Motor neuron (in vitro differentiated cells): ENCODE data around the gene SEPHS1. TPM values are rescaled to one million over a fixed set of nuclear protein-coding genes. Genes with fewer than 3 reads are reported as not detected.
"Not testable (repeated sequence)": the region's sequence is repeated elsewhere in the genome, so short reads cannot be mapped to it uniquely, and the experiment has no call there.

ENCODE experiments used
- ATAC-seq, 8 experiments: fragments of 200-7000 bp; cut with Tn5 transposase; replicated peaks in 6 of 8; 2 replicates each; pipeline ENCODE4 v1.8.0; 2021; ENCODE audit warnings: mild to moderate bottlenecking in 8 of 8, moderate library complexity in 8 of 8
- H3K27ac ChIP-seq, 2 donors: fragments of 250-450 bp; sonication (Bioruptor Pico); 2 replicates each; pipeline ENCODE4 v1.9.0; 2021; ENCODE audit warnings: antibody characterized with exemption in 2 of 2, mild to moderate bottlenecking in 2 of 2, moderate library complexity in 1 of 2
- H3K4me1 ChIP-seq, 2 donors: fragments of 250-450 bp; sonication (Bioruptor Pico); replicated peaks in 1 of 2; 2 replicates each; pipeline ENCODE4 v1.6.1; 2021; ENCODE audit warnings: antibody characterized with exemption in 2 of 2, mild to moderate bottlenecking in 2 of 2, moderate library complexity in 1 of 2
- H3K4me3 ChIP-seq, 5 donors: fragments of 250-450 bp; sonication (Bioruptor Pico); 2 replicates each; pipeline ENCODE4 v1.9.0; 2021; ENCODE audit warnings: antibody characterized with exemption in 5 of 5, mild to moderate bottlenecking in 5 of 5, moderate library complexity in 4 of 5
- WGBS, 10 experiments: fragments of 450-650 bp; shearing (Covaris generic); methylation state at CpG; one replicate each; pipeline ENCODE4 v1.0.0; 2022; 5-methylcytosine and 5-hydroxymethylcytosine counted together
- in situ Hi-C, 9 experiments: fragments of 400-800 bp; cut with MboI; loops; one replicate each; pipeline ENCODE4 v1.15.0; 2021; ENCODE audit warnings: low sequenced_read_pairs in 9 of 9, low pct_unique_long_range_greater_than_20kb in 2 of 9; ENCODE audit not compliant: unreplicated experiment in 9 of 9
- total RNA-seq, 8 experiments: library from RNA; unstranded; fragments of 300-600 nt; gene quantifications; 2 replicates each; pipeline versions ENCODE4 v1.2.3 to v1.2.4, GENCODE V29; 2022

Gene SEPHS1
- total RNA-seq, 8 experiments from 2014 or later = 19.7 to 93.3 (median 42.9) TPM

DNA sequence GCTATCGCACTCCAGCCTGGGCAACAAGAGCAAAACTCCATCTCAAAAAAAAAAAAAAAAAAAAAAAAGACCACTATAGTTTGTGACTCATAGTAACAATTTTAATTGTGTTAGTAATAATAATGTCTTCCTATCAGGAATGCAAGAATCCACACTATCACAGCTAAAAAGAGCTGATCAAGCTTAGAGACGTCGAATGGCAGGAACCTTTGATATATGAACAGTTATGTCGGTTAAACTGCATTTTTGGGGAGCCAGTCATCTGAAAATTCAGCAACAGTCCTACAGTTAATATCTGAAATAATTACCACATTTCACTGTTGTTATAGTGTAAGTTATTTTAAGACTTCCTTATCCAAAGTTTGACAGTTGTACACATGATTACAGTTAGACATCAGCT lies 57.0 kb downstream of the SEPHS1 start:
- Histone ChIP-seq H3K27ac (no peak overlapping the region), H3K4me3 (no peak overlapping the region), H3K4me1 (peaks cover 0 to 4% of the 10 kb centered on the region in 2 donors)
- WGBS, 10 experiments = 0 to 100% (median 90%) methylated on average over 1 to 4 of the region's 4 CpGs; no CpG with 5 or more reads in 2 of the 10 experiments
- no peak for ATAC-seq
- in situ Hi-C loops = no loop called here

GRCh38 chr10:13284050-13284449 lies 64.0 kb downstream of the SEPHS1 start:
- in situ Hi-C loops = loop anchor here in 1 of 9 experiments (10.0 kb wide), 1 partner anchor 69 kb away; no protein-coding TSS in a partner anchor
- WGBS, 10 experiments = 70 to 100% (median 86%) methylated on average over 1 to 4 of the region's 4 CpGs; no CpG with 5 or more reads in 4 of the 10 experiments
- Histone ChIP-seq H3K27ac (no peak overlapping the region), H3K4me1 (no peaks in the 10 kb centered on the region), H3K4me3 (no peak overlapping the region)
- ATAC-seq = no peak

DNA sequence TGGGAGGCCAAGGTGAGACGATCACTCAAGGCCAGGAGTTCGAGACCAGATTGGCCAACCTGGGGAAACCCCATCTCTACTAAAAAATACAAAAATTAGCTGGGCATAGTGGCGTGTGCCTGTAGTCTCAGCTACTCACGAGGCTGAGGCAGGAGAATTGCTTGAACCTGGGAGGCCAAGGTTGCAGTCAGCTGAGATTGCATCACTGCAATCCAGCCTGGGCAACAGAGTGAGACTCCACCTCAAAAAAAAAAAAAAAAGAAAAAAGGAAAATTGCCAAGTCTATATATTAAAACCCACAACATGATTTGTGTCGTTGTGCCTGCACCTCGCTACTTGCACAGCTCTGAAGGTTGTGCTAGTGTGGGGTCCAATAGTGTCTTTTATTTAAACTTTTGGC lies 65.7 kb downstream of the SEPHS1 start:
- not testable (repeated sequence) for H3K4me3 ChIP-seq, H3K4me1 ChIP-seq, H3K27ac ChIP-seq, ATAC-seq
- in situ Hi-C loops = loop anchor here in 1 of 9 experiments (10.0 kb wide), 1 partner anchor 68 kb away; no protein-coding TSS in a partner anchor
- WGBS, 10 experiments = 67 to 100% (median 95%) methylated on average over 1 to 3 of the region's 6 CpGs

DNA sequence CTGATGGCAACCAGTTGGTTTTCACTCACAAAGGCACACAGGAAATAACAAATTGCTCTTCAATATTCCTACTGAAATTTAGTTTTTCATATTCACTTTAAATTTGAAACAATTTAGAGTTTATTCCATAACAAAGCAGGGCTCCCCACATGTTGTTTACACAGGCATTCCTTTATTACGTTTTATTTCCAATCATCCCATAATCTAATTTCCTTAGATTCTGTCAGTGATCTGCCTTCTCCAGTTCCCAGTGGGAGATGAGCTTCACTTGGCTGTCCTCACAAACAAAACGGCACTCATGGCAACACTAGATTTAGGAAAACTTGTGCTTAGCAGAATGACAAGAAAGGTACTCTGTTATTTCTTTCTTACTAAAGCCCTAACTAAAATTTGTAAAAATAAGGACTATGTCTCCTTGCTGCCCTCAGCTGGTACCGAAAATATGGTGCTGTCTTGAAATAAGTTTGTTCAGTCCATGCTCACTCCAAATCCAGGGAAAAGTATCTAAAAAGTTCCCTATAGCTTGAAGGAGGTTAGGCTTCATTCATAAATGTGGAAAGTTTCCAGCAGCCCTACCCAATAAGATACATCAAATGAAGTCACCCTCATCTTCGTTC lies 71.2 kb downstream of the SEPHS1 start:
- H3K4me1 ChIP-seq = peaks cover 2 to 4% of the 10 kb centered on the region in 2 donors
- in situ Hi-C loops = no loop called here
- no peak overlapping the region for H3K4me3 ChIP-seq
- 36 to 100% (median 66%) methylated on average over 2 to 4 of the region's 4 CpGs for WGBS, 10 experiments
- no peak overlapping the region for H3K27ac ChIP-seq
- ATAC-seq = no peak

DNA sequence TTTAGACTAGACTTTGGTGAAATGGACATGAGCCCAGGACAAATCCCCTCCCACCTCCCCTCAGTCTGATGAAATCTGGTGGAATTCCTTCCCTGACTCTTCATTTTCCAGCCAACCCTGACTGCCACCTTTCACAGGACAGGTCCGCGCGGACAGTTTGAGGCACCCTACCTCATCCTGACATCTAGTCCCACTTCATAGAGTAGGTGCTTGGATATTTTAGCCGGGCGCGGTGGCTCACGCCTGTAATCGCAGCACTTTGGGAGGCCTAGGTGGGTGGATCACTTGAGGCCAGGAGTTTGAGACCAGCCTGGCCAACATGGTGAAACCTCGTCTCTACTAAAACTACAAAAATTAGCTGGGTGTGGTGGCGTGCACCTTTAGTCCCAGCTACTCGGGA lies 71.9 kb downstream of the SEPHS1 start:
- H3K4me3 ChIP-seq, H3K4me1 ChIP-seq, ATAC-seq, in situ Hi-C loops, H3K27ac ChIP-seq: not testable (repeated sequence)
- whole genome bisulfite sequencing, 10 experiments = 90 to 100% (median 100%) methylated on average over 1 to 6 of the region's 11 CpGs; no CpG with 5 or more reads in 2 of the 10 experiments

DNA sequence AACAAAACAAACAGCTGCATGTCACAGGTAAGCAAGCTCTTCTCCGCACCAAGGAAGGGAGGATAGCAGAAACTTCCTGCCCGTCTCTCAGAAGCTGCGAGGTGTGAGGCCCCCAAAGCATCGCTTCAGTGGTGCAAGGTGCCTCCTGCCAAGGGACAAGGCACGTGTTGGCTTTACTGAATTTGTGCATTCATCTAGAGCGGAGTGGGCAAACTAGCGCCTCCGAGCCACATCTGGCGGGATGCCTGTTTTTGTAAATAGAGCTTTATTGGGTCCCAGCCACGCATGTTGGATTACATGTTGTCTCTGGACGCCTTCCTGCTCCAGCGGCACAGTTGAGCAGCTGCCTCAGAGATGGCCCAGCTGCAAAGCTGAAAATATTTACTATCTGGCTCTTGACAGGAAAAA lies 75.9 kb downstream of the SEPHS1 start:
- WGBS, 10 experiments = 3 to 100% (median 88%) methylated on average over 1 to 11 of the region's 12 CpGs; no CpG with 5 or more reads in 3 of the 10 experiments
- ATAC-seq = peak in 3 of 8 experiments; percentile 29 to 92 (median 56)
- peaks cover 2 to 7% of the 10 kb centered on the region in 2 donors for H3K4me1 ChIP-seq
- H3K27ac ChIP-seq = no peak overlapping the region
- in situ Hi-C loops = no loop called here
- no peak overlapping the region for H3K4me3 ChIP-seq

GRCh38 chr10:13271552-13272163 lies 76.4 kb downstream of the SEPHS1 start:
- in situ Hi-C loops = no loop called here
- H3K27ac ChIP-seq = no peak overlapping the region
- peaks cover 2 to 7% of the 10 kb centered on the region in 2 donors for H3K4me1 ChIP-seq
- peak in 4 of 8 experiments; percentile 22 to 71 (median 28) for ATAC-seq
- WGBS, 10 experiments = 0 to 100% (median 46%) methylated on average over 1 to 3 of the region's 14 CpGs; no CpG with 5 or more reads in 6 of the 10 experiments
- no peak overlapping the region for H3K4me3 ChIP-seq

DNA sequence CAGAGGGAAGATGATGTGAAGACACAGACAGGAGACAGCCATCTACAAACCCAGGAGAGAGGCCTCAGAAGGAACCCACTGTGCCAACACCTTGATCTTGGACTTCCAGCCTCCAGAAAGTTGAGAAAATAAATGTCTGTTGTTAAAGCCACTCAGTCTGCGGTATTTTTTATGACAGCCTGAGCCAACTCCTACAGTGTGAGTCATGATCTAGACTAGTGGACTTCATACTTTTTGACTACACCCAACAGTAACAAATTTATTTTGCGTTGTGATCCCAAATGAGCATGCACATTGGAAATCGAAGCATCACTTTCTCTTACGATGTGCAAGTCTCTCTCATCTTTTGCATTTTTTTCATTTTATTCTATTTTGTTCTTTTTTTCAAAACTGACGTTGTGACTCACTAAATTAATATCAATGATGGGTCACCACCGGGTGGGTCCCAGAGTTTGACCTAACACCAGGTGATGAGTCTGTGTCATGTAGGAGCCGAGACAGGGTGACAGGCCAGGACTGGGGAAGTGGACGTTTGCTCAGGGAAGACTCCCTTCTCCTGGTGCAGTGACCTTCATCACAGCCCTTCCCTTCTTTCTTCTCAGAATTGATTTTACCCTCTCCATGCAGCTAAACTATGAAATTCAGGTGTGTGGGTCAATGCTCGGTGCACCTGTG lies 77.1 kb downstream of the SEPHS1 start:
- Histone ChIP-seq H3K4me1 (peaks cover 2 to 7% of the 10 kb centered on the region in 2 donors), H3K27ac (no peak overlapping the region), H3K4me3 (no peak overlapping the region)
- in situ Hi-C loops = no loop called here
- 17 to 100% (median 92%) methylated on average over 3 to 8 of the region's 9 CpGs for WGBS, 10 experiments
- peak in 2 of 8 experiments; percentile 95 to 96 for ATAC-seq

GRCh38 chr10:13268841-13269240 lies 79.3 kb downstream of the SEPHS1 start:
- in situ Hi-C loops = no loop called here
- Histone ChIP-seq H3K4me3 (no peak overlapping the region), H3K27ac (no peak overlapping the region), H3K4me1 (peaks cover 2 to 7% of the 10 kb centered on the region in 2 donors)
- no peak for ATAC-seq
- WGBS, 10 experiments = 0 to 47% (median 19%) methylated on average over 1 to 3 of the region's 3 CpGs

DNA sequence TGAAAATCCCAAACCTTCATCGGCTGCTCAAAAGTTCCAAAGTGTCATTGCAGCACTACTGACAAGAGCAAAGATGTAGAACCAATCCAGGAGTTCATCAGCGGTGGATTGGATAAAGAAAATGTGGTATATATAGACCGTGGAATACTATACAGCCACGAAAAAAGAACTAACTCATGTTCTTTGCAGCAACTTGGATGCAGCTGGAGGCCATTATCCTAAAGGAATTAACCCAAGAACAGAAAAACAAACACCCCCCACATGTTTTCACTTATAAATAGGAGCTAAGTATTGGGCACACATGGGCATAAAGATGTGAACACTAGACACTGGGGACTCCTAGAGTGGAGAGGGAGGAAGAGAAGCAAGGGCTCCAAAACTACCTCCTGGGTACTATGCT lies 79.8 kb downstream of the SEPHS1 start:
- no peak for ATAC-seq
- Histone ChIP-seq H3K4me3 (no peak overlapping the region), H3K4me1 (peaks cover 2 to 7% of the 10 kb centered on the region in 2 donors), H3K27ac (no peak overlapping the region)
- WGBS, 10 experiments = 0 to 100% (median 66%) methylated on average over 1 to 4 of the region's 4 CpGs
- in situ Hi-C loops = no loop called here

Other genes with a start within 250 kb of the SEPHS1 start
- 100 to 1,000 TPM in 1 of 8 experiments, 10 to 100 TPM in 7; 23.0 to 186 (median 39.1) TPM for gene OPTN, start 248.1 kb downstream of the SEPHS1 start, total RNA-seq
- 10 to 100 TPM in 3 of 8 experiments, 1 to 10 TPM in 1, under 1 TPM in 4; 0.31 to 21.1 (median 1.1) TPM for gene MCM10, start 186.7 kb downstream of the SEPHS1 start, total RNA-seq
- not detected for gene UCMA, start 113.9 kb downstream of the SEPHS1 start, total RNA-seq
- gene PHYH, start 48.2 kb downstream of the SEPHS1 start, total RNA-seq = 10 to 100 TPM in 7 of 8 experiments, 1 to 10 TPM in 1; 8.8 to 26.4 (median 19.3) TPM
- 100 to 1,000 TPM in 1 of 8 experiments, 10 to 100 TPM in 7; 10.4 to 229 (median 20.5) TPM for gene BEND7, start 180.7 kb upstream of the SEPHS1 start, total RNA-seq
- gene PRPF18, start 238.7 kb upstream of the SEPHS1 start, total RNA-seq = 100 to 1,000 TPM in 3 of 8 experiments, 10 to 100 TPM in 5; 27.3 to 170 (median 34.7) TPM